Measurements from ENCODE around the gene SSX1.
"Not testable (repeated sequence)": the region's sequence is repeated elsewhere in the genome, so short reads cannot be mapped to it uniquely, and the experiment has no call there.

SSX1 gene, protein sequence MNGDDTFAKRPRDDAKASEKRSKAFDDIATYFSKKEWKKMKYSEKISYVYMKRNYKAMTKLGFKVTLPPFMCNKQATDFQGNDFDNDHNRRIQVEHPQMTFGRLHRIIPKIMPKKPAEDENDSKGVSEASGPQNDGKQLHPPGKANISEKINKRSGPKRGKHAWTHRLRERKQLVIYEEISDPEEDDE

DNA sequence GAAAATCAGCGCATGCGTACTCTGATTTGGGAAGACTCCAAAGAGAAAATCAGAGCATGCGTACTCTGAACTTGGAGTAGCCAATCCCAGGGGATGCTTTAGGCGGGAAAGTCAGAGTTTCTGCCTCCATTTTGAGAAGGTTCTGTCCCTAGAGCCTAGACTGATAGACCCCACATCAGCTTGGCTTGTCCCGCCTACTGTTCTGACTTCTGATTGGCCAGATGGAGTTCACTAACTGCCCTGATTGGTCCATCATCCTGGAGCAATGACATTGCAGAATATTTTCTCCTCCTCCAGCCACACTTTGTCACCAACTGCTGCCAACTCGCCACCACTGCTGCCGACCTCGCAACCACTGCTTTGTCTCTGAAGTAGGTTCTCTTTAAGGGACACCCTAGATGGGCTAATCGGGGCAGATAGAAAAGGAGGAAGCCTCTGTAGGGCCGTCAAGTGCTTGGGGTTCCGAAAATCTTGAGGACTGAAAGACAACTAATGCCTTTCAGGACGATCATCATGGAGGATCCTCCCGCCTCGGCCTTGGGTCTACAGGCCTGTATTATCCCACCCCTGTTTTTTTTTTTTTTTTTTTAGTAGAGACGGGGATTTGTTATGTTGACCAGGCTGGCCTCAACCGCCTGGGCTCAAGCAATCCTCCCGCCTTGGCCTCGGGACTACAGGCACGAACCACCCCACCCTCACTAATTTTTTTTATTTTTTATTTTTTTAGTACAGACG, at the start of gene SSX1:
TSS of gene SSX1 (plus strand) at position 331 of the 735 bp plus-strand sequence. CDS start 1,850 bp downstream, outside the sequence.
- not testable (repeated sequence) for DNase-seq (ENCODE audit: low read depth)

DNA sequence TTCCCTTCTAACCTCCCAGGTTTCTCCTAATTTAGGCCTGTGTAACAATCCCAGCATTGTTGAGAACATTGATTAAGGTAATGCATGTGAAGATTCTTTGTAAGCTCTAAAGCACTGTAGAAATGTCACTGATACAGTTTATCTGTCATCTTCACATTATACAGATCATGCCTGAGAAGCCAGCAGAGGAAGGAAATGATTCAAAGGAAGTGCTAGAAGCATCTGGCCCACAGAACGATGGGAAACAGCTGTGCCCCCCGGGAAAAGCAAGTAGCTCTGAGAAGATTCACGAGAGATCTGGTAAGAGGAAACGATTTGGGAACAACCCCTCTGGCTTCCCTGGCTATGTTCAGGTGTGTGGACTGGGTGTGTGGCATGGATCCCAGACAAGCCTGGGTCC, 40.9 kb upstream of the SSX1 start:
- not testable (repeated sequence) for DNase-seq (ENCODE audit: low read depth)

DNA sequence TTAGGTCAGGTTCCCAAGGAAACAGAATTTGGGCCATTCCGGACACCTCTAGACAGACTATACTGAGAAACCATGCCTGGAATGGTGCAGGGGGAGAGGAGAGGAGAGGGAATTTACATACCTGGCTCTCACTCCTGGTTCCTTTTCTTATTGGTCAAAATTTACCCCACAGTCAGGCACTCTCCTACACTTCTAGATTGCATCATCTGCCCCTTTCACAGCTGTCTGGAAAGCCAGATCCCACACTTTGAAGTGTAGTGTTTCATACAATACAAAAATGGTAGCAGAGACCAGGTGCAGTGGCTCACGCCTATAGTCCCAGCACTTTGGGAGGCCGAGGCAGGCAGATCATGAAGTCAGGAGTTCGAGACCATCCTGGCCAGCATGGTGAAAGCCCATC, 31.0 kb upstream of the SSX1 start:
- not testable (repeated sequence) for DNase-seq (ENCODE audit: low read depth)

DNA sequence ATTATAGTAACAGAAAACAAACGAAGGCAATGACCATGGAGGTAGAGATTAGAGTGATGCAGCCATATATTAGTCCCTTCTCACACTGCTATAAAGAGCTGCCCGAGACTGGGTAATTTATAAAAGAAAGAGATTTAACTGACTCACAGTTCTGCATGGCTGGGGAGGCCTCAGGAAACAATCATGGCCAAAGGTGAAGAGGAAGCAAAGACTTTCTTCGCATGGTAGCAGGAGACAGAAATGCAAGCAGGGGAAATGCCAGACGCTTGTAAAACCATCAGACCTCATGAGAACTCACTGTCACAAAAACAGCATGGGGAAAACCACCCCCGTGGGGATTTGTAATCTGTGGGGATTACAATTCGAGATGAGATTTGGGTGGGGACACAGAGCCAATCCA, 2.2 kb upstream of the SSX1 start:
- DNase-seq (ENCODE audit: low read depth) = not testable (repeated sequence)

DNA sequence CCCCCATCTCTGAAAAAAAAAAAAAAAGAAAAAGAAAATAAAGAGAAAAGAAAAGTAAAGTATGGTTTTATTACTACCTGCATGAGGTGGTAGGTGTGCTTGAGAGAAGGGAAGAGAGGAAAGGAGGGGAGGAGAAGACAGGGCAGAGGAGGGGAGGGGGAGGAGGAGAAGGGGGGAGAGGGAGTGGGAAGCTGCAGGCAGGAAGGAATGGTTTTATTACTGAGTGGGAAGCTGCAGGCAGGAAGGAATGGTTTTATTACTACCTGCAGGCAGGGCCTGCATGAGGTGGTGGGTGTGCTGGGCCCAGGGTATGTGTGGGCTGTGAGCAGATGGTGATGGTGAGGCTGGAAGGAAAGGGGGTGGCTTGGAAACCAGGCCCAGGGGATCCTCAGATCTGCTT, 19.2 kb downstream of the SSX1 start:
- DNase-seq (ENCODE audit: low read depth) = not testable (repeated sequence)

DNA sequence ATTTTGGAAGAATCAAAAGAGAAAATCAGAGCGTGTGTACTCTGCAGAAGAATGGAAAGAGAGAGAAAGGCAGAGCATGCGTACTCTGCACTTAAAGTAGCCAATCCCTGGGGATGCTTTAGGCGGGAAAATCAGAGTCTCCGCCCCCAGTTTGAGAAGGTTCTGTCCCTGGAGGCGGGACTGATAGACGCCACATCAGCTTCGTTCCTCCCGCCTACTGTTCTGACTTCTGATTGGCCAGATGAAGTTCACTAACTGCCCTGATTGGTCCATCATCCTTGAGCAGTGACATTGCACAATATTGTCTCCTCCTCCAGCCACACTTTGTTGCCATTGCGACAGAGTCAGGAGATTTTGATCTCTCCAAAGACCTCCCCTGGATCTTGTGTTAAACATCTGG, 23.8 kb downstream of the SSX1 start:
- no peak for DNase-seq (ENCODE audit: low read depth)

DNA sequence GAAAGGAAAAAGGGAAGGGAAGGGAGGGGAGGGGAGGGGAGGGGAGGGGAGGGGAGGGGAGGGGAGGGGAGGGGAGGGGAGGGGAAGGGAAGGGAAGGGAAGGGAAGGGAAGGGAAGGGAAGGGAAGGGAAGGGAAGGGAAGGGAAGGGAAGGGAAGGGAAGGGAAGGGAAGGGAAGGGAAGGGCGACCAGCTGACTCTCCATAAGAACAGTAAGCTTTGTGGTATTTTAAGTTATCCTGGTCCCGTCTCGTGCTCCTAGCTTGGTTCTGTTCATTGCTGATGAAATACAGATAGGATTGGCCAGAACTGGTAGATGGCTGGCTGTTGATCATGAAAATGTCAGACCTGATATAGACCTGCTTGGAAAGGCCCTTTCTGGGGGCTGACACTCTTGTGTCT, 25.5 kb downstream of the SSX1 start:
- not testable (repeated sequence) for DNase-seq (ENCODE audit: low read depth)

DNA sequence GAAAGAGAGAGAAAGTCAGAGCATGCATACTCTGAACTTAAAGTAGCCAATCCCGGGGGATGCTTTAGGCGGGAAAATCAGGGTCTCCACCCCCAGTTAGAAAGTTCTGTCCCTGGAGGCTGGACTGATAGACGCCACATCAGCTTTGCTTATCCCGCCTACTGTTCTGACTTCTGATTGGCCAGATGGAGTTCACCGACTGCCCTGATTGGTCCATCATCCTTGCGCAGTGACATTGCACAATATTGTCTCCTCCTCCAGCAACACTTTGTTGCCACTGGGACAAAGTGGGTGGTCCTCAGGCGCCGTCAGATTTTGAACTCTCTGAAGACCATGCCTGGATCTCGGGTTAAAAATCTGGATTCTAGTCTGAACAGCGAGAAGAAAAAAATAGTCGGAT, 51.0 kb downstream of the SSX1 start:
- DNase-seq (ENCODE audit: low read depth) = no peak

DNA sequence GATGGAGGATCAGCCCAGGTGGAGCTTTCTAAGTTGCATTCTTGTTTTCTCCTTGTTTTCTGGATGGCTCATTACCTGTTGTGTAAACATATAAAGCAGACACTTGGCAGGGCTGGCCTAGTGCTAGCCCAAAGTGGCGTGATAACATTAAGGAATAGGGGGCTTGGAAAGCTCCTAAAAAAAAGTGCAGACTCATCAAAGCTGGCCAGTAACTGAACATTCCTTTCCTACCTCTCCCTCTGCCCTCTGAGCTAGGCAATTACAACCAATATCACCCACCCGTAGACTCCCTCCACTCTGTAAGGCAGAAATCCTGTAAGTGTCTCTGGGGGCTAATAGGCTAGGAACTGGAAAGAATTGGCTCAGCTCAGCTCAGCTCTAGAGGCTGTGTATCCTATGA, 58.8 kb downstream of the SSX1 start:
- not testable (repeated sequence) for DNase-seq (ENCODE audit: low read depth)
